NCI-H1694 (cell line): Measurements from ENCODE around the gene KLHDC3.

Source experiments
- DNase-seq: peaks from one replicate; lab custom pipeline; 2025; lab: John Stamatoyannopoulos, UW

Gene KLHDC3, protein sequence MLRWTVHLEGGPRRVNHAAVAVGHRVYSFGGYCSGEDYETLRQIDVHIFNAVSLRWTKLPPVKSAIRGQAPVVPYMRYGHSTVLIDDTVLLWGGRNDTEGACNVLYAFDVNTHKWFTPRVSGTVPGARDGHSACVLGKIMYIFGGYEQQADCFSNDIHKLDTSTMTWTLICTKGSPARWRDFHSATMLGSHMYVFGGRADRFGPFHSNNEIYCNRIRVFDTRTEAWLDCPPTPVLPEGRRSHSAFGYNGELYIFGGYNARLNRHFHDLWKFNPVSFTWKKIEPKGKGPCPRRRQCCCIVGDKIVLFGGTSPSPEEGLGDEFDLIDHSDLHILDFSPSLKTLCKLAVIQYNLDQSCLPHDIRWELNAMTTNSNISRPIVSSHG

DNA sequence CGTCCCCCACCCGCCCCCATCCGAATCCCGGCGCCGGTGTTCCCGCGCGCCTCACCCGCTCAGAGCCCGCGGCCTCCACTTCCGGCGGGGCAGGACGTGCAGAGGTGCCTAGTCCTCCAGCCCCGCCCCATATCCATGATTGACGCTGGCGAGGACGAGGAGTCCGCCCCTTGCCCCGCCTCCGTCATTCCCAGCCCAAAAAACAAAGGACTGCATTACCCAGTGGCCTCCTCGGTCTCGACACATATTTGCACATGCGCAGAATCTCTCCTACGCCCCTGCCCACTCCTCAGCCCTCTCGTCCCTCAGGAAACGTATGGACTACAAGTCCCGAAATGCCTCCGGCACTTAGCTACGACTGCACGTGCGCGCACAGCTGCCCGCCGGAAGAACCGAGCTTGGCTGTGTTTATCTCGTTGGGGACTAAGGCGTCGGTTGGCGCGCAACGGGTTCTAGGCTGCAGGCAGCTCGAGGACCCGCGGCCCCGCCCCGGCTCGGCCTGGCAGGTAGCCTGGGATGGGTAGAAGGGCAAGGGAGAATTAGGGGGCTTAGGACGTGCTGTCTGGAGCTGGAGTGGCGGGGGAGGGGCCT is at the start of gene KLHDC3, which contains the start of gene MEA1:
Gene KLHDC3, plus strand, starts transcription at position 407 of the 591 bp plus-strand sequence. CDS start 2,944 bp downstream, outside the sequence.
Gene MEA1, minus strand, starts transcription at position 104 of the 591 bp plus-strand sequence. CDS start 133 bp downstream, outside the sequence.
- DNase-seq = peak; percentile 99

DNA sequence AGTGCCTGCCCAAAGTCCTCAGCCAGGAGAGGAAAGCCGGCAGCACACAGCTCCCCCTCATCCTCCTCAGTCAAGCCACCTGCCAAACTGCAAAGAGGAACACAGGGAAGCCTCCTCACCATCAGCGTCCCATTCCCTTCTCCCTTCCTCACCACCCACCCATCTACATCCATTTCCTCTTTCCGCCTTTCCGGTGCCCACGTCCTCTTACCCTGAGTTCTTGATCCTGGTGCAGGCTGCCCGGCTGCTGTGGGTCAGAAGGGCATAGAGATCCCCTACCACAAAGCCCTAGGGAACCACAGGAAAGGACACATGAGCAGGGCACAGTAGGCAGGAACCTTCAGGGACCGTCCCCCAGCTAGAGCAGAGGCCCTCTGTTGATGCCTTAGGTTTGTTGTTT is 47.5 kb upstream of the KLHDC3 start:
- no peak for DNase-seq

DNA sequence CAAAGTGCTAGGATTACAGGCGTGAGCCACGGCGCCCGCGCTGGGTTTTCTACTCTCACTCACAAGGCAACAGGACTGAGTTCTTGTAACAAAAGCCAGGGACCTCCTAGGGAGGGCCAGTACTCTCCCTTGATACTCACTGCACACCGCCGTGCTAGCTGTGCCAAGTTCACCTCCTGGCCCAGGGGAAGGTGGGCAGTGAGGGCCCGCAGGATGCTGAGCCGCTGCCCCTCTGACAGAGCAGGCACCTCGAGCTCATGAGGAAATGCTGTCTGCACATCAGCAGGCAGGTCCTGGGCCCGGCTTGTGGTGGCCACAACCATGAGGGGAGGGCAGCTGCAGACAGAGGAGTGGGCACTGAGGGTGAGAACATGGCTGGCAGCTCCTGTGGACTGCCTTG is 46.8 kb upstream of the KLHDC3 start:
- no peak for DNase-seq

DNA sequence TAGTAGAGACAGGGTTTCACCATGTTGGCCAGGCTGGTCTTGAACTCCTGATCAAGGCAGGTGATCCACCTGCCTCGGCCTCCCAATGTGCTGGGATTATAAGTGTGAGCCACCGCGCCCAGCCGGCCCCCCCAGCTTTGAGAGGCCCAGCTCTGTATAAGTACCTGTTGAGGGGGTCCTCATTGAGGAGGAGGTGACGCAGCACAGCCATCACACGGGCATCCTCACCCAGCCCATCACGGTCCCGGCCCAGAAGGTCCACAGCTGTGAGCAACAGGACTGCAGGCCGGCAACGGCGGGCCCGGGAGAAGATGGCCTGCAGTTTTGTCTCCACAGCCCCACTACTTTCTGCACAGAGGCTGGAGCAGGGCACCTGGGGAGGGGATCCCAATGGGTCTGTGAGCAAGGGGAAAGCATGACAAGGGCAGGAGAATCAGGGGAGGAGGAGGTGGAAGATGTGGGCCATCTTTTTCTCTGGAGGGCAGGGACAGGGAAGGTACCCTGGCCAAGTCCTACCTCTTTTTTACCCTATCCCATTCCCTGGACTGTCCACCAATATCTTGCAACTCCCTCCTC is 45.8 kb upstream of the KLHDC3 start:
- no peak for DNase-seq

DNA sequence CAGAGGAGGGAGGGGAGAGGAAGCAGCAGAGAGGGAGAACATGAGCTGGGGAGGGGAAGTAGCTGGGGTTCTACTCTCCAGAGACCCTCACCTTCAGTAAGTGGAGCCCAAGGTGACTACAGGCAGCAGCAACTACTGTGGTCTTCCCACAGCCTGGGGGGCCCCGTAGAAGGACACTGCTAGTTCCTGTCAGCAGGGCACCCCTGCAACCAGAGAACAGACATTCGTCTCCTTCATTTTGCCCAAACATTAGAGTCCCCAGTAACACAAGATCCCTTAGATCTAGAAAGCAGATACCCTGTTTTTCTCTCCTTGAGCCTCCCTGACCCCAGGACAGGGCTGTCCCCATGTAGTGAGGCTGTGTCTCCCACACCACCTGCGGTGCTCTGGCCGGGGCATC is 45.3 kb upstream of the KLHDC3 start:
- no peak for DNase-seq

DNA sequence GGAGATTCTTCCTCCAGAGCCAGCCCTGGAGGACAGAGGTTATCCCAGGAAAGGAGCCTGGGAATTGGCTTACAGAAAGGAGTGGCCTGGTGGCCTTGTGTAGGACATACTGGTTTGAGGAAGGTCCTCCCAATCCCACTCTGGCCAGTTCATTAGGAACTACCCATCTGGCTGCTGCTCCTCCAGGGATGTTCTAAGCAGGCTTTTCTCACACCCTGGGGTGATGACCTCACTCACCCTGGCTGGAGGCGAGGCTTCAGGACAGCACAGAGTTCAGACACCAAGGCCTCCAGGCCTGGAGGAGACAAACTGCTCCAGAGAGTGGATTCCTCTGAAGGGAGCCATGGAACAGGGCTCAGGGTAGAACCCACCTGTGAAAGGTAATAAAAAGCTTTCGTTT is 44.6 kb upstream of the KLHDC3 start:
- DNase-seq = no peak

DNA sequence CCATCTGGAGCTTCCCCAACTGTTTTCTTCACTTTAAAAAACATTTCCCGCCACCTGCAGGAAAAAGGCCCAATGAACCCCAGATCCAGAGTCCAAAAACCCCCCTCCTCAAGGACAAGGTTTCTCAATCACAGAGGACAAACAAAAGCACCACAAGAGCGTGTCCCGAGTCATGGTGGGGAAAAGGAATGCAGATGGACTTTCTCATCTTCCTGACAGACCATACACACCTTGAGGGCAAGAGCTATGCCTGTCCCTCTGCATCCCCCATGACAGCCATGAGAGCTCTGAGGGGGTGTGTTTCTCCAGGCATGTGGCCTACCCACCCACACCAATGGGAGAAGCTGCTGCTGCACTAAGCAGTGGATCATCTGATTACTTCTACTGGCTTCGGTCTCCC is 44.1 kb upstream of the KLHDC3 start:
- no peak for DNase-seq

DNA sequence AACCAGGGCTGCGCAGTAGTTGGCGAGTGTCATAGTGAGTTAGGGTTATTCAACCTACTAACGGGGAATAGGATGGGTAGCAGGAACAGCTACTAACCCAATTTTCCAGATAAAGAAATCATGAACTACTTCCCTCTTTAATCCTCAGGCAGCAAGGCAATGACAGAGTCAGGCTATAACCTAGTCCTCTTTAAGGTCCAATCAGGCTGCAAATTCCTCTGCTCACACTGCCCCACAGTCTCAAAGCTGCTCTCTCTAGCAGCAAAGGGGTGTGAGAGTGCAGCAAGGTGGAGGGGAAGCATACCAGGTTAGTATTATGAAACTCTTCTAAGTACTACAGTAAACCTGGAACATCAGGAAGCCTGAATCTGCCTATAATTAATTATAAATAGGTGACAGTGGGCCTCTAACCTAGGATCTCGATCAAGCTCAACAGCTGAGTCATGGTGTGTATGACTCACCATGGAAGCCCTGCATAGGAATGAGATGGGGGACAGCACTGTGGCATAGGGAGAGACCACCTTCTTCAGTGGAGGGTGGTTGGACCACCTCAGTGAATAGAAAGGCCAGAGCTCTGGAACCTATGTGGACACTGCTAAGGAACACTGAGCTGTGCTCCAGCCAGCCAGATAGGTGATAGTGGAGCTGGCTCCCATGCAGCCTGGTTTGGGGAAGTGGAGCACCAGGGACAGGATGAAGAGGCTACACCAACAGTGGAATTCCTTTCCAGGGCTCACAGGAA is 43.0 kb upstream of the KLHDC3 start:
- DNase-seq = no peak

DNA sequence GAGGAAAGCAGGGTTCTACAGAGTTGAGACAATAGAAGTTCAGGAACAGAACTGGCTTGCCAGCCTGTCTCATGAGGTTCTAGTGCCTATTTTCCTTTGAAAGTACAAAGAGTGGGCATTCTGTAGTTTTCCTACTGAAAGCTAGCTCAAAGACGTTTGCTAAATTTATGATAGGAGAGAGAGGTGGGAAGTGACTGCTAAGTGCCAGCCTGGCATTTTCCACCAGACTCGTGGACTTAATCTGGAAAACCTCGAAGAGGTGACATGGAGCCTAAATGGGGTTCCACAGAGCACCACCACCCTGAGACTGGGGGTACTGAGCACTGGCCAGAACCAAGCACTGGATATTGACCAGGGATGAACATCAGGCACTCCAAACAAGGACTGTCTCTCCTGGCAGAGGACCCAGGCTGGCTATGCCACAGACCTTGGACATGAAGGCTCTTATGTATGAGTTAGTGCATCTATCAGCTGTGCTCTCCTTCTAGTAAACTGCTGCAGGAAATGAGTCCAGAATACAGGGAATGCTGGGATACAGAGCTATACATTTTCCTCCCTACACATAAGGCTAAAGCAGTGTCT is 42.2 kb upstream of the KLHDC3 start:
- no peak for DNase-seq

DNA sequence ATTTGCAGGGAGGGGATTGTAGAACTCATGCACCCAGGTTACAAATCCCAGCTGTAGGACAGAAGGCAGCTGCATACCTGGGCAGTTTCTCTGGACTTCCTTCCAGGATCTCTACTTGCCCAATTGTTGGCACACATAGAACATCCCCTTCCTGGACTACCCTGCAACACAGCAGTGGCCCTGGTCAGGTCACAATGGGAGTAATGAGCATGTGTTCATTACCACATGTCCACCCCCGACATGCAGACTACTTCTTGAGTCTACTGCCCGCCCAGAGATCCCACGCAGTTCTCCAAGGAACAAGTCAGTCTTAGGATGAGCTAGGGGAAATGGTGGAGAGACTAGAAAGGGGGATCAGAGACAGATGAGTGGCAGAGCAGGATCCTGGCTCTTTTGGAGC is 40.1 kb upstream of the KLHDC3 start:
- no peak for DNase-seq

DNA sequence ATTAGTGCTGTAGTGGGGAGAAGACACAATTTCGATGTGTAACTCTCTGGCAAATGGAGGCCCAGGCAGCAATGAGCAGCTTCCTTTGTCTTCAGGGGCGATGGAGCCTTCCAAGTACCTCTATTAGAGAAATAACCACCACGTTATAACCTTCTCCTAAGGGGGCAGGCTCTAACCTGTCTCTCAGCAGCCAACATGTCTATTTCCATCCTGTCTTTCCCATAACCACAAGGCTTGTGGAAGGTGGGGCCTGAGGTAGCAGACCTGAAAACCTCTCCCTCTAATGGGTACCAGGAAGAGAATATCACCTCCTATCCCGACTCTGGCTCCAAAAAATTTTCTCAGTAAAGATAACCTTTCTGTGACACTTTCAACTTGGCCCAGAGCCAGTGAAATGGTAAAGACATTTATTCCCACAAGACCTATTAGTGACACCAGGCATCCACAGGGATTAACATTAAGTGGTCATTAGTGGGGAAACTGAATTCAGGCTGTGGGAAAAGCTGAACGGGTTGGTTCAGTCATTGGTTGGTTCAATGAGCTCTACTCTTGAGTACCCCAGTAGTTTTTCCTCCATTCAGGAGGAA is 39.0 kb upstream of the KLHDC3 start:
- DNase-seq = no peak

DNA sequence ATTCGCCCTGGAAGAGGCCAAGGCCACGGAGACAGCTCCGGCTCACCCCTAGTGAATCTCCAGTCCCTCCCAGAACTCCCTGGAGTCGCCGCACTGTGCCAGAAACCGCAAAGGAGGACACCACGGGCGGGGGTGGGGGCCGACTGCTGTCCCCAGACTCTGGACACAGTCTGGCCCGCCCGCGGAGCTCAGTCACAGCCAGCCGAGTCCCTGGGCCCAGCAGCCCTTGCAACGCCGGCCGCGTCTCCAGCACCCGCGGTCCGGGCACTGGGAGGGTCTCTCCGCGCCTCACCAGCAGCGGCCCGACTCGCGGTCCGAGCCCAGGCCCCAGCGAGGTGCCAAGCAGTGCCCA is 35.6 kb upstream of the KLHDC3 start:
- no peak for DNase-seq

DNA sequence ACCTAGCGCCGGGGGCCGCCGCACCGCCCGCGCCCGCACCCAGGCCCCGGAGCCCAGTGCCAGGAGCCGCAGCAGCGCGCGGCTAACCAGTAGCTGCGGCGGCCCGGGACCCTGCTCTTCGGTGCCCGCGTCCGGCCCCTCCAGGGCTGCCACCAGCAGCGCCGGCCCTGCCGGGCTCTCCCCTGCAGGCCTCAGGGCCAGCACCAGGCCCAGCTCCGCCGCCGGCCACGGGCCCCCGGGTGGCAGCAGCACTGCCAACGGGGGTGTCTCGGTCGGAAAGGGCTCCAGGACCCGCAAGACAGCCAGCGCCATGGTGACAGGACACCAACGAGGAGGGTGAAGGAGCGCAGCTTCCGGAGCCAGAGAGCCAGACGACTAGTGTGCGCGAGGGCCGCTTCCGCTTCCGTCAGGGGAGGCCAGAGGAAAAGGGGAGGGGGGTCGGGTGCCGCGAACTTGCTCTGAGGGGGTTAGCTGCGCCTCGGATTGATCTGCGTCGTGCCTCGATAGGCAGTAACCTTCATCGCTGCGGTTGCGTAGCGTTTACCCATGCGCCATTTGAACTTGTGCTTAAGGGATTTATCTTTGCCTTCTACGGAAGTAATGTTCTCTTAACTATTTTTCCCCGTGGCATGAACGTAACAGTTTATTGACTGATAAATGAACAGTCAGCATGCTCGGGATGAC is 35.1 kb upstream of the KLHDC3 start, which contains the start of gene PEX6:
Gene PEX6, minus strand, starts transcription at position 343 of the 684 bp plus-strand sequence. Its CDS starts 31 bp downstream, at position 312.
- peak; percentile 85 for DNase-seq

DNA sequence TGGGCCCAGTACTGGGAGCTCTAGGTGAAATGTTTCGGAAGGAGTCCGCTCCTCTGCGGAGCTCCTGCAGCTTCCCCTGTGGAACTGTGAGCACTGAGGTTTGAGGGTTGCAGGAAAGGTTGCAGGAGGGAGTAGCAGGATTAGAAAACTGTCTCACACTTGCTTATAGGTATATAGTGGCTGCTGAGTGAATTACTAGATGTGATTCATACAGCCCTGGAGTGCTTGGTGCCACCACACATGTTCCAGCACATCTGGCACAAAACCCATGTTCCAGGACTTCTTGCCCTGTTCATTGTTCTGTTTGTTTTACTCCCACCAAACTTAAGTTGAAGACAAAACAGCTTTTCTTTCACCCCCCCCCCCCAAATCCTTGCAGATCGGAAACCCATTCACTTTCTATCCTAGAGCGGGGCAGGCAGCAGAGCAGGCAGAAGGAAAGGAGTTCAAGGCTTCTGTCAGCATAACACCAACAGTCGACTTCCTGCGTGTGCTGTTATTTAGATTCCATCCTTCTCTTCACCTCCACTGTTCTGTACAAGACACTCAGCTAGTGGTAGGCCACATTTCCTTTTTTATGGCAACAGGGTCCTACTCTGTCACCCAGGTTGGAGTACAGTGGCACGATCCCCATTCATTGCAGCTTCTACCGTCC is 34.4 kb upstream of the KLHDC3 start:
- DNase-seq = no peak

DNA sequence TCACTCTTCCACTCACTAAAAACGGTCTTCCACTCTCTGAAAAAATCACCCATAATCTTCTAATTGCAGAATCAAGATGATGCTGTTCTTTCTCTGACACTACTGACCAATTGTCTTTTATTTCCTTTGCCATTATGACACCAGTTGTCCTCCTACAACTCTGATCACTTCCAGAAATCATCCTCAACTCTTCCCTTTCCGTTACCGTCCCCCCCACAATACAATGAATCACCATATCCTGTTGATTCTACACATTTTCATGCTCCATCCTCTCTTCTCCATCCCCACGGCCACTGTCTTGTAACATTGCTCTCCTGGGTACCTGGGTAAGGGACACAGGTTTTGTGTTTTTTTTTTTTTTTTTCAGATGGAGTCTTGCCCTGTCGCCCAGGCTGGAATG is 32.2 kb upstream of the KLHDC3 start:
- no peak for DNase-seq

DNA sequence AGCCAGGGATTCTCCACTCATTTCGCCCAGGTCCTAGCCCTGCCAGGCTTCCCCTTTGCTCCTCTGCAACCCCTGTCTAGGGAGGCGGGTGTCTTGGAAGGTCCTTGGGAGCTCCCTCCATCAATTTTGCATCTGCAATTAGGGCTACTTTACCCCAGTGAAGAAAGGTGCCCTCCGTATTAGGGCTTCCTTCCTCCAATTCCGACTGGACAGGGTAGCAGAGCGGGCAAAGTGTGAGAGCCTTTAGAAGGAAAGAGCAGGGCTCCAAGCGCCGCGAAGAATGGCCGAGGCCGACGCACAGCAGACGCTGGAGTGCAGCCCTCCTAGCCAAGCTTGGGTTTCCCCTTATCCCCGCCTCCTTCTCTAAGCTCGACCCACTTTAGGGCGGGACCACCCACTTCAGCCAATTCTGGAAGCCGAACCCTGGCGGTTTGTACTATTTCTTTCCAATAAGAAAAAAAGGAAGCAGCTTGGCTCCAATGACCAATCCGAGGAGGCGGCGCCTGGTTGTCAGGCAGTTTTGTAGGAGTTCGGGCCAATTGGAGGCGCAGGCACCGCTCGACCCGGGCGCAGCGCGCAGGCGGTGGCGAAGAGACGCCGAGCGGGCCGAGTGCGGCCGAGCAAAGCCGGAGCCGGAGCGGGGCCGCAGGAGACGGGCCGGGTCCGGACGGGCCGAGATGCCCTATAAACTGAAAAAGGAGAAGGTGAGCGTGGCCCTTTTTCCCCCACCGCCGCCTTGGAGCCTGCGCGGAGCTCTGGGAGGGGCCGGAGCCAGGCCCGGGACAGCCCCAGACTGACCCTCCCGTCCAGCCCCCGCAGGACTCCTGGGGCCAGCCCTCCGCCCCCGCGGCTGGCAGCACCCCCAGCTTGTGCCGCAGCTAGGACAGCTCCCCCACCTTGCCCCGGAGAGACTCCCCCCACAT is 29.8 kb upstream of the KLHDC3 start, which contains the start of gene PPP2R5D:
Gene PPP2R5D, plus strand, starts transcription at position 570 of the 923 bp plus-strand sequence. Its CDS starts 108 bp downstream, at position 678.
- DNase-seq = peak; percentile 97

DNA sequence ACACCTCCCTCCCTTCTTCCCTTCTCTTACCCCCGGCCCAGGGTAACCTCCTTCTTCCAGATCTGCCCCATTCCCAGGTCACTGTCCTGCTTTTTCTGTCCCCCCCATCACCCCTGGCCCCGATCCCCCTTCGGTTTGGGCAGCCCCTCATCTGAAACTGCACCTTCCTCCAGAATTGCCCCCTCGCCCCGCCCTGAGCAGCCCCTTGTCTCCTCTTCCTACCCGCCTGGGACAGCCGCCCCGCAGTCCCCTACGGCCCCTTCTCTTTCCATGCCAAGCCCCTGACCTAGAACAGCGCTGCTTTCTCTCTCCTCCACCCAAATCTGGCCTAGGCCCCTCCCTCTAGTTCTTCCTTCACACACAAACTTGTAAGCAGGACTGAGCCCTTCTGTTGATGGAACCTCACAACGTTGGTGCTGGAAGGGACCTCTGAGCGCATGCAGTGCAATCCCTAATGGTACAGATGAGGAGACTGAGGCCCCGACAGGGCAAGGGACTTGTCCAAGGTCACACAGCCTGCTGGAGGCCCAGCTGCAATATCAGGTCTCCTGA is 29.0 kb upstream of the KLHDC3 start:
- no peak for DNase-seq

DNA sequence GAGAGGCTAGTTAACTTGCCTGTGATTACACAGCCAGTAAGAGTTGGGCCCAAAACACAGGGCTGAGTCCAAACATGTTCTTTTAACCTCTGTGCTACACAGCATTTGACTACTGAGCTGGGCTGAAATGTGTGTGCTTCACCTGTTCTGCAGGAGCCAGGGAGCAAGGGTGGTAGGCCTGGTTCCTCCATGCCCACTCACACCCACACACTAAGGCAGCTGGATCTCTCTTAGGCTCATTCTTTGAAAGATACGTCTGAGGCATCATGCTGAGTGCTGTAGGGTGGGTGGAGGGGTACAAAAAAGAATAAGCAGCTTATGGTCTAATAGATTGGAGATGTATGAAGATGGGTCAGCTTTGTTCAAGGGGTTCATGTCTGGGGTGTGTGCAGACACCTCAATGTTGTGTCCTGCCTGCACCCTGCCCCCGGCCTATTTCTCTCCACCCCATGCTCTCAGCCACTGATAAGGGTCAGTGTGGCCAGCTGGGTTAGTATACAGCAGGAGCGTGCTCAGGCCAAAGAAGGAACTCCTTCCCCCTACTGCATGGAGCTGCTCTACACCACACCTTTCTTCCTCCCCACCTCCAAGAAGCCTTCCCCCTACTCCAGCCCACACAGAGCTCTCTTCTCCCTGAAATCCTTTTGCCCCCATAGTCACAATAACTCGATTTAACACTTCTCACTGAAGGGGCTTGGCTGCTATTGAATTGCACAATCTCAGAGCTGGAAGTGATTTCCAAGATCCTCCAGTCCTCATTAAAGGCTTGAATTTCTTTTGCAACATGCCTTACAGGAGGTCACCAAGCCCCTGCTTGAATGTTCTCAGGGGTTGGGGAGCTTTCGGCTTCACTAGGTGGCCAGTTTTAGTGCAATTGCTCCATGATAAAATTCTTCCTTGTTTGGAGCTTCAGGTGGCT is 26.3 kb upstream of the KLHDC3 start:
- no peak for DNase-seq
